ENCODE measurements around the gene RAPGEF6. TPM values are rescaled to one million over a fixed set of nuclear protein-coding genes. Genes with fewer than 3 reads are reported as not detected.

The RAPGEF6 gene
- total and polyA plus RNA-seq, 9 of the 15 experiments (the other 6 are each of a cell fraction or from before 2014, with no cell fraction given) = 2.7 to 23.4 (median 12.7) TPM

DNA sequence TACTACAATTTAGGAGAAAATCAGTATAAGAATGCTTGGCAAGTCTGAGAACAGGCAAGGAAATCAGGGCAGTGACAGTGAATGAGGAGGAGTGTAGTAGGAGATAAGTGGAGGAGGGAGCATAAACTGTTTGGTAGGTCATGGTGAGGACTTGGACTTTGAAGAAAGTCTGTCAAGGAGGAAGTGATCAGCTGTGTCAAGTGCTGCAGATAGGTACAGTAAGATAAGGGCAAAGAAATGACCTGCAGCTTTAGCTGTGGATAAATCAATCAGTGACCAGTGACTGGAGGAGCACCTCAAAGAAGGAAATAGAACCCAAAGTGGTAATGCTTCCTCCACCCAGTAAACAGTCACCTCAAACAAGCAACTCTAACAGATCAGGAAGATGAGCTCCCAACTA is 106.3 kb downstream of the RAPGEF6 start (continued):
- TF ChIP-seq PURB (CRISPR knock-in tag; IDR thresholded peaks at IDR 0.05; ENCODE audit: low read depth) (no peak), CHCHD3 (CRISPR knock-in tag; IDR thresholded peaks at IDR 0.05) (no peak), ZFX (CRISPR knock-in tag; IDR thresholded peaks at IDR 0.05) (no peak), NR1H2 (CRISPR knock-in tag; IDR thresholded peaks at IDR 0.05) (no peak), POLR2H (tag; IDR thresholded peaks at IDR 0.05; ENCODE audit: low read depth) (no peak), MEF2A (IDR thresholded peaks at IDR 0.05; ENCODE audit: control insufficient read depth, low read depth, low read length) (no peak), CCNT2 (IDR thresholded peaks at IDR 0.05; ENCODE audit: borderline replicate concordance, extremely low read depth, insufficient read length, low read depth, low read length) (no peak), SRSF3 (IDR thresholded peaks at IDR 0.05; ENCODE audit: insufficient read depth, low read length) (no peak), ZNF23 (CRISPR knock-in tag; IDR thresholded peaks at IDR 0.05) (no peak), SAFB (IDR thresholded peaks at IDR 0.05; ENCODE audit: borderline replicate concordance, low read depth, low read length) (no peak), RBM14 (IDR thresholded peaks at IDR 0.05; ENCODE audit: borderline replicate concordance, insufficient read depth, low read depth, low read length) (no peak), FOXA1 (IDR thresholded peaks at IDR 0.05; ENCODE audit: borderline replicate concordance) (no peak), HDAC3 (IDR thresholded peaks at IDR 0.05; ENCODE audit: borderline replicate concordance, partially characterized antibody) (no peak), BDP1 (IDR thresholded peaks at IDR 0.05; ENCODE audit: insufficient read depth, insufficient read length) (no peak), ZNF280A (IDR thresholded peaks at IDR 0.05; ENCODE audit: low read depth, partially characterized antibody) (no peak), DIDO1 (tag; IDR thresholded peaks at IDR 0.05; ENCODE audit: low read depth) (no peak), ZC3H8 (IDR thresholded peaks at IDR 0.05) (no peak), EP400 (IDR thresholded peaks at IDR 0.05) (no peak), NRF1 (conservative IDR thresholded peaks at IDR 0.05 in 1 of 2, IDR thresholded peaks at IDR 0.05 in 1 of 2) (no peak), DACH1 (IDR thresholded peaks at IDR 0.05; ENCODE audit: partially characterized antibody) (peak; percentile 89), PYGO2 (tag; IDR thresholded peaks at IDR 0.05) (no peak), HEY1 (CRISPR knock-in tag; IDR thresholded peaks at IDR 0.05; ENCODE audit: borderline replicate concordance) (no peak), TRIM28 (IDR thresholded peaks at IDR 0.05) (no peak), RHOXF2B (CRISPR knock-in tag; conservative IDR thresholded peaks at IDR 0.05) (no peak), MYNN (IDR thresholded peaks at IDR 0.05) (peak; percentile 51; the same call in 1 of the 2 replicates), MYNN (CRISPR knock-in tag; IDR thresholded peaks at IDR 0.05) (no peak), FOS (IDR thresholded peaks at IDR 0.05; ENCODE audit: extremely low read depth, insufficient read length) (no peak)
- TF ChIP-seq, protein P1, sequence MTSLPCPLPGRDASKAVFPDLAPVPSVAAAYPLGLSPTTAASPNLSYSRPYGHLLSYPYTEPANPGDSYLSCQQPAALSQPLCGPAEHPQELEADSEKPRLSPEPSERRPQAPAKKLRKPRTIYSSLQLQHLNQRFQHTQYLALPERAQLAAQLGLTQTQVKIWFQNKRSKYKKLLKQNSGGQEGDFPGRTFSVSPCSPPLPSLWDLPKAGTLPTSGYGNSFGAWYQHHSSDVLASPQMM (CRISPR knock-in tag; IDR thresholded peaks at IDR 0.05) = no peak
- TF ChIP-seq, protein P2, sequence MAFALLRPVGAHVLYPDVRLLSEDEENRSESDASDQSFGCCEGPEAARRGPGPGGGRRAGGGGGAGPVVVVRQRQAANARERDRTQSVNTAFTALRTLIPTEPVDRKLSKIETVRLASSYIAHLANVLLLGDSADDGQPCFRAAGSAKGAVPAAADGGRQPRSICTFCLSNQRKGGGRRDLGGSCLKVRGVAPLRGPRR (CRISPR knock-in tag; IDR thresholded peaks at IDR 0.05) = no peak
- TF ChIP-seq, protein P3, sequence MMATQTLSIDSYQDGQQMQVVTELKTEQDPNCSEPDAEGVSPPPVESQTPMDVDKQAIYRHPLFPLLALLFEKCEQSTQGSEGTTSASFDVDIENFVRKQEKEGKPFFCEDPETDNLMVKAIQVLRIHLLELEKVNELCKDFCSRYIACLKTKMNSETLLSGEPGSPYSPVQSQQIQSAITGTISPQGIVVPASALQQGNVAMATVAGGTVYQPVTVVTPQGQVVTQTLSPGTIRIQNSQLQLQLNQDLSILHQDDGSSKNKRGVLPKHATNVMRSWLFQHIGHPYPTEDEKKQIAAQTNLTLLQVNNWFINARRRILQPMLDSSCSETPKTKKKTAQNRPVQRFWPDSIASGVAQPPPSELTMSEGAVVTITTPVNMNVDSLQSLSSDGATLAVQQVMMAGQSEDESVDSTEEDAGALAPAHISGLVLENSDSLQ (IDR thresholded peaks at IDR 0.05) = peak; percentile 76

Data from K562 (cell line).